ENCODE data around the gene TPCN2.
"Not testable (repeated sequence)": the region's sequence is repeated elsewhere in the genome, so short reads cannot be mapped to it uniquely, and the experiment has no call there.

TPCN2 gene

GRCh38 chr11:69148377-69148762, 99.6 kb downstream of the TPCN2 start:
- DNase-seq: peak in 1 of 2 donors; percentile 34
- Histone ChIP-seq H3K9me3 (peaks cover 0 to 19% (median 12%) of the 10 kb centered on the region in 3 donors), H3K4me1 (no peaks in the 10 kb centered on the region), H3K36me3 (peaks cover 9 to 41% (median 18%) of the 10 kb centered on the region in 3 donors), H3K27me3 (no peaks in the 10 kb centered on the region), H3K4me3 (no peak overlapping the region), H3K27ac (no peak overlapping the region)
- intact Hi-C loops (cut with DNase I; ENCODE audit: low total_unique reads): no loop called here
- no peak for TF ChIP-seq CTCF (IDR thresholded peaks at IDR 0.05)

- H3K4me3 ChIP-seq: no peak overlapping the region
- no peaks in the 10 kb centered on the region for H3K27me3 ChIP-seq
- H3K36me3 ChIP-seq: peaks cover 9 to 41% (median 18%) of the 10 kb centered on the region in 3 donors
- H3K9me3 ChIP-seq: peaks cover 0 to 19% (median 12%) of the 10 kb centered on the region in 3 donors
- no peaks in the 10 kb centered on the region for H3K4me1 ChIP-seq
- intact Hi-C loops (cut with DNase I; ENCODE audit: low total_unique reads): no loop called here
- DNase-seq: peak in 1 of 2 donors; percentile 49
- TF ChIP-seq CTCF (IDR thresholded peaks at IDR 0.05): no peak
- H3K27ac ChIP-seq: no peak overlapping the region
These were observed 100.1 kb downstream of the TPCN2 start for GRCh38 chr11:69148806-69149205.

- H3K27me3 ChIP-seq; H3K4me1 ChIP-seq; intact Hi-C loops (cut with DNase I; ENCODE audit: low total_unique reads); H3K4me3 ChIP-seq; H3K27ac ChIP-seq: not testable (repeated sequence)
- Histone ChIP-seq H3K9me3 (peaks cover 0 to 19% (median 12%) of the 10 kb centered on the region in 3 donors), H3K36me3 (peaks cover 9 to 38% (median 18%) of the 10 kb centered on the region in 3 donors)
- peak in 1 of 2 donors; percentile 41 for DNase-seq
These were observed 100.8 kb downstream of the TPCN2 start for GRCh38 chr11:69149338-69150045.

GRCh38 chr11:69150175-69150574, 101.4 kb downstream of the TPCN2 start:
- intact Hi-C loops (cut with DNase I; ENCODE audit: low total_unique reads): no loop called here
- no peak overlapping the region for H3K27ac ChIP-seq
- no peaks in the 10 kb centered on the region for H3K27me3 ChIP-seq
- H3K36me3 ChIP-seq: peaks cover 6 to 31% (median 15%) of the 10 kb centered on the region in 3 donors
- H3K4me3 ChIP-seq: no peak overlapping the region
- H3K9me3 ChIP-seq: peaks cover 0 to 19% (median 11%) of the 10 kb centered on the region in 3 donors
- DNase-seq: no peak
- H3K4me1 ChIP-seq: no peaks in the 10 kb centered on the region
- TF ChIP-seq CTCF (IDR thresholded peaks at IDR 0.05): no peak

DNA sequence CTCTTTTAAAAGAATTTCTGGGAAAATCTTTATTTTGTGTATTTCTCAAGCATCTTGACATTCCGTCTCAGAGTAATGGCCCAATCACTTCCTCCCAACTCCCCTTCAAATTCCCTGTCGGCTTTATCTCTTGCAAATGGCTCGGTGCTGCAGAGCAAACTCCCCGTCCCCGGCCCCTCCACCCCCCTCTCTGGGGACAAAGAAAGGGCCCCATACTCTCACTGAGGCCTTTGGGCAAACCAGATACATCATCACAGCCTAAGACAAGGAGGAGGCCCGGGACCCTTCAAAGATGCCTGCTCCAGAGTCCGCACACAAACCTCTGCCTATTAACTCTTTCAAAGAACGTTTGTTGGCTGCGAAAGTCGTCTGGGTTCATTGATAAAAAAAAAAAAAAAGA, 103.1 kb downstream of the TPCN2 start:
- intact Hi-C loops (cut with DNase I; ENCODE audit: low total_unique reads): no loop called here
- TF ChIP-seq CTCF (IDR thresholded peaks at IDR 0.05): no peak

GRCh38 chr11:69152733-69153421, 104.1 kb downstream of the TPCN2 start:
- peak in 1 of 2 donors; percentile 59 for DNase-seq
- intact Hi-C loops (cut with DNase I; ENCODE audit: low total_unique reads): no loop called here
- Histone ChIP-seq H3K36me3 (peaks cover 0 to 12% (median 0%) of the 10 kb centered on the region in 3 donors), H3K4me3 (no peak overlapping the region), H3K4me1 (peaks cover 4 to 20% (median 14%) of the 10 kb centered on the region in 4 donors), H3K27ac (no peak overlapping the region), H3K9me3 (no peaks in the 10 kb centered on the region), H3K27me3 (no peaks in the 10 kb centered on the region)
- TF ChIP-seq CTCF (IDR thresholded peaks at IDR 0.05): no peak

More for the DNA sequence above, 103.1 kb downstream of the TPCN2 start:
- Histone ChIP-seq H3K4me1 (peaks cover 0 to 10% (median 4%) of the 10 kb centered on the region in 4 donors), H3K27me3 (no peaks in the 10 kb centered on the region), H3K36me3 (peaks cover 0 to 15% (median 5%) of the 10 kb centered on the region in 3 donors), H3K27ac (no peak overlapping the region), H3K4me3 (no peak overlapping the region), H3K9me3 (peaks cover 0 to 6% (median 0%) of the 10 kb centered on the region in 3 donors)
- peak in 1 of 2 donors; percentile 34 for DNase-seq

All from tibial artery (tissue), 4 donors.